ENCODE data around the gene IFI44L. TPM values are rescaled to one million over a fixed set of nuclear protein-coding genes. Genes with fewer than 3 reads are reported as not detected.

The IFI44L gene
- total and polyA plus RNA-seq, 7 donors: 0.91 to 5.6 (median 2.5) TPM

DNA sequence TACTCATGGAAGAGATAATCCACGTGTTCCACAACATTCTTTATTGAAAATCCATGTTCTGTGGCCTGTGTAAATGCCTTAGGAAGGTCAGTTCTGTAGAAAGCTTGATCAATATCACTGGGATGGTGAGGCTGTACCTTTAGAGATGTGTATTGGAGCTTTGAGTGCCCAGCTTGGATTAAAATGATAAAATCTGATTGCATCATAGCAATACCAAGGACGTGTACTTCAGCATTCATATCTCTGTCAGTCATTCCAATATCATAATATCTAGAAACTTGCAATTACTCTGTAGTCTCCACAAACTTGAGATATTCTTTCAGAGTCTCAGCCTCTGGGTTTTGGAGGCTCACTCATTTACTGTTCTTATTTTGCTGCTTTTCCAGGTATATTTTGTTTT is 61.0 kb downstream of the IFI44L start:
- Histone ChIP-seq H3K27ac (no peak overlapping the region), H3K4me1 (no peaks in the 10 kb centered on the region), H3K27me3 (ENCODE audit: insufficient read depth in 3 of 3, low read length in 2 of 3) (no peaks in the 10 kb centered on the region), H3K4me3 (no peak overlapping the region), H3K36me3 (ENCODE audit: insufficient read depth in 1 of 2, low read depth in 1 of 2) (no peaks in the 10 kb centered on the region), H3K9me3 (no peaks in the 10 kb centered on the region)
- intact Hi-C loops (cut with DNase I): no loop called here
- 68 to 73% (median 68%) methylated on average over 2 of the region's 2 CpGs for WGBS, 3 donors
- ATAC-seq: no peak
- TF ChIP-seq CTCF (IDR thresholded peaks at IDR 0.05): no peak
- DNase-seq: no peak

DNA sequence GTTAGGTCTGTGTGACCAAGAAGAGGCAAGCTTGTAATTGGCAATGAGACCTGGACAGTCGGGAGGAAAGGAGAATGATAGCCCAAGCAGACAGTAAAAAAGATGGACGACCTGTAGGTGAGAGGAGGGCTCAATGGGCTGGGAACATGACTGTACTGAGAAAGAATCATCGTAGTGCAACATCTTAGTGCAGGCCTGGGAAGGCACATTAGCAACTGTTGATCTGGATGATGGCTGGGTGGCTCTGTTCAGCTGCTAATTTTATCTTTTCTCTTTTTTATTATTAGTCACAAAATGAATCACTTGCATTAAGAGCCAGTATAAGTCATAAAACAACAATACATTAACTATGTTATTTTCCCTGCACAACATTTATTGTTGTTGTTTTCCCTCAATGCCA is 62.2 kb downstream of the IFI44L start:
- Histone ChIP-seq H3K4me3 (no peak overlapping the region), H3K36me3 (ENCODE audit: insufficient read depth in 1 of 2, low read depth in 1 of 2) (no peaks in the 10 kb centered on the region), H3K27ac (no peak overlapping the region), H3K27me3 (ENCODE audit: insufficient read depth in 3 of 3, low read length in 2 of 3) (no peaks in the 10 kb centered on the region), H3K9me3 (no peaks in the 10 kb centered on the region), H3K4me1 (no peaks in the 10 kb centered on the region)
- 49 to 51% (median 50%) methylated on average over 3 of the region's 3 CpGs for WGBS, 3 donors
- ATAC-seq: no peak
- intact Hi-C loops (cut with DNase I): no loop called here
- DNase-seq: no peak
- no peak for TF ChIP-seq CTCF (IDR thresholded peaks at IDR 0.05)

DNA sequence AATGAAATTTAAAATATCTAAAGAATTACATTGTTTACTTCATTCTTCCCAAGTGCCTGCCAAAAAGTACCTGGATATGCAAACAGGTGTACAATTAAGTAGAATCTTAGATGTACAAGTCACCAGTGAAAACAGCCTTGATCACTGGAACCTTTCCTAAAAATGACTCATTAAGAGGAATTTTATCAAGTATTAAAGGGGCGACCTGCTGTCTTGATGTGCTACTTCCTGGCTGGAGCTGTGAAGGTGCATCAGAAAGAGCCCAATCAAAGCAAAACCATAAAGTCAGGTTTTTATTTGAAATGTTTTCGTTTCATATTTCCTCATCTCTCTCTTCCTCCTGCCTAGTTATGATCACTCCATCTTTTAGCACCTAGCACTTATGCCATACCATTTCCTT is 62.8 kb downstream of the IFI44L start:
- 76 to 78% (median 77%) methylated on average over 2 of the region's 2 CpGs for WGBS, 3 donors
- no peaks in the 10 kb centered on the region for H3K27me3 ChIP-seq (ENCODE audit: insufficient read depth in 3 of 3, low read length in 2 of 3)
- no peak for TF ChIP-seq CTCF (IDR thresholded peaks at IDR 0.05)
- no peaks in the 10 kb centered on the region for H3K4me1 ChIP-seq
- DNase-seq (no peak), ATAC-seq (no peak)
- no peak overlapping the region for H3K27ac ChIP-seq
- H3K9me3 ChIP-seq: no peaks in the 10 kb centered on the region
- no peak overlapping the region for H3K4me3 ChIP-seq
- intact Hi-C loops (cut with DNase I): no loop called here
- no peaks in the 10 kb centered on the region for H3K36me3 ChIP-seq (ENCODE audit: insufficient read depth in 1 of 2, low read depth in 1 of 2)

DNA sequence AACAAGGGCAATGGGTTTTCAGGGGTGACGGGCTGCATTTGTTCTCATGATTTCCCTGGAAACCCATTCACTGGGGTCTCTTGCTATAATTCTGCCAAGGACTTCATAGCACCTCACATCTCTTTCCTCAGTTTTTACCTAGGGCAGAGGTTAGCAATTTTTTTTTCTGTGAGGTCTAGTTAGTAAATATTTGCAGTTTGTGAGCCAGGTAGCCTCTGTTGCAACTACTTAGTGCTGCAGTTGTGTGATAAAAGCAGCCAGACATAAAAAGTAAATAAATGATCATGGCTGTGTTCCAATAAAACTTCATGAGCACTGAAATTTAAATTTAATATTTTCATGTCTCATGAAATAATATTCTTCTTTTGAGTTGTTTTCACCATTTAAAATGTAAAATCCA is 67.1 kb downstream of the IFI44L start:
- no peak for TF ChIP-seq CTCF (IDR thresholded peaks at IDR 0.05)
- no peaks in the 10 kb centered on the region for H3K27me3 ChIP-seq (ENCODE audit: insufficient read depth in 3 of 3, low read length in 2 of 3)
- H3K9me3 ChIP-seq: no peaks in the 10 kb centered on the region
- no peaks in the 10 kb centered on the region for H3K4me1 ChIP-seq
- no peaks in the 10 kb centered on the region for H3K36me3 ChIP-seq (ENCODE audit: insufficient read depth in 1 of 2, low read depth in 1 of 2)
- DNase-seq (no peak), ATAC-seq (no peak)
- intact Hi-C loops (cut with DNase I): no loop called here
- no peak overlapping the region for H3K27ac ChIP-seq
- 87 to 96% (median 92%) methylated on average over 1 of the region's 1 CpG for WGBS, 3 donors
- no peak overlapping the region for H3K4me3 ChIP-seq

DNA sequence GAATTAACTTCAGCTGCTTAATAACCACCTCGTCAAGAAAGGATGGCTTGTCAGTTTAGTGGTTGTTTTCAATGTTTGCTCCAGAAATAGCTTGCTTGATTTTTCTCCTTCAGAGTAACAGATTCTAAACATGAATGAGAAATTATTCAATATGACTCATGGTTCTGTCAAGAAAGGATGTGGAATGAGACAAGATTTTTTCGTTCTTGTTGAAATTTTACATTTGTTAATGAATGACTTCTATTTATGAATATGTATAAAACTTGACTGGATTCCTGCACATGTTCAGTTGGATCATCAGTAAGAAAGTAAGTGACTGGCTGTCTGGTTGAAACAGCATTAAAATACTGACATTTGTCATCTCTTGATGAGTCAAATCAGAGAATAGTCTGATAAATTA is 67.7 kb downstream of the IFI44L start:
- no peak overlapping the region for H3K27ac ChIP-seq
- DNase-seq (no peak), ATAC-seq (no peak)
- H3K9me3 ChIP-seq: no peaks in the 10 kb centered on the region
- H3K27me3 ChIP-seq (ENCODE audit: insufficient read depth in 3 of 3, low read length in 2 of 3): no peaks in the 10 kb centered on the region
- no peaks in the 10 kb centered on the region for H3K4me1 ChIP-seq
- intact Hi-C loops (cut with DNase I): no loop called here
- TF ChIP-seq CTCF (IDR thresholded peaks at IDR 0.05): no peak
- 56 to 64% (median 62%) methylated on average over 2 of the region's 2 CpGs for WGBS, 3 donors
- H3K4me3 ChIP-seq: no peak overlapping the region
- no peaks in the 10 kb centered on the region for H3K36me3 ChIP-seq (ENCODE audit: insufficient read depth in 1 of 2, low read depth in 1 of 2)
